Measurements from ENCODE around the gene STAU1. TPM values are rescaled to one million over a fixed set of nuclear protein-coding genes. Genes with fewer than 3 reads are reported as not detected.
"Not testable (repeated sequence)": the region's sequence is repeated elsewhere in the genome, so short reads cannot be mapped to it uniquely, and the experiment has no call there.

The STAU1 gene
- total and polyA plus RNA-seq, 4 donors = 53.5 to 89.2 (median 65.2) TPM

GRCh38 chr20:49091104-49091503 lies 97.0 kb downstream of the STAU1 start:
- Histone ChIP-seq H3K27ac (ENCODE audit: low read depth in 1 of 2, low read length in 2 of 2) (no peak overlapping the region), H3K36me3 (ENCODE audit: control insufficient read depth in 4 of 4, insufficient read depth in 3 of 4, low read depth in 1 of 4, low read length in 3 of 4) (peaks cover 15 to 63% (median 44%) of the 10 kb centered on the region in 4 donors), H3K27me3 (ENCODE audit: control insufficient read depth in 4 of 4, insufficient read depth in 4 of 4, low read length in 3 of 4) (no peaks in the 10 kb centered on the region), H3K4me3 (ENCODE audit: low read depth in 1 of 3, low read length in 3 of 3) (no peak overlapping the region), H3K4me1 (ENCODE audit: control insufficient read depth in 4 of 4, insufficient read depth in 4 of 4, low read length in 3 of 4) (peaks cover 0 to 12% (median 5%) of the 10 kb centered on the region in 4 donors), H3K9ac (ENCODE audit: low read depth in 1 of 2, low read length in 2 of 2) (no peak overlapping the region), H3K9me3 (ENCODE audit: control insufficient read depth in 4 of 4, low read length in 3 of 4) (no peaks in the 10 kb centered on the region)
- no peak for DNase-seq (ENCODE audit: low spot score)
- WGBS = 96% methylated on average over 8 of the region's 8 CpGs
- no peak for TF ChIP-seq SP1 (IDR thresholded peaks at IDR 0.05)

- not testable (repeated sequence) for H3K4me3 ChIP-seq (ENCODE audit: low read depth in 1 of 3, low read length in 3 of 3); H3K9ac ChIP-seq (ENCODE audit: low read depth in 1 of 2, low read length in 2 of 2); H3K27ac ChIP-seq (ENCODE audit: low read depth in 1 of 2, low read length in 2 of 2); H3K9me3 ChIP-seq (ENCODE audit: control insufficient read depth in 4 of 4, low read length in 3 of 4); H3K4me1 ChIP-seq (ENCODE audit: control insufficient read depth in 4 of 4, insufficient read depth in 4 of 4, low read length in 3 of 4); H3K27me3 ChIP-seq (ENCODE audit: control insufficient read depth in 4 of 4, insufficient read depth in 4 of 4, low read length in 3 of 4); DNase-seq (ENCODE audit: low spot score)
- H3K36me3 ChIP-seq (ENCODE audit: control insufficient read depth in 4 of 4, insufficient read depth in 3 of 4, low read depth in 1 of 4, low read length in 3 of 4) = peaks cover 21 to 68% (median 46%) of the 10 kb centered on the region in 4 donors
- 97% methylated on average over 12 of the region's 12 CpGs for WGBS
These were observed 105.8 kb downstream of the STAU1 start for GRCh38 chr20:49082295-49082694.

DNA sequence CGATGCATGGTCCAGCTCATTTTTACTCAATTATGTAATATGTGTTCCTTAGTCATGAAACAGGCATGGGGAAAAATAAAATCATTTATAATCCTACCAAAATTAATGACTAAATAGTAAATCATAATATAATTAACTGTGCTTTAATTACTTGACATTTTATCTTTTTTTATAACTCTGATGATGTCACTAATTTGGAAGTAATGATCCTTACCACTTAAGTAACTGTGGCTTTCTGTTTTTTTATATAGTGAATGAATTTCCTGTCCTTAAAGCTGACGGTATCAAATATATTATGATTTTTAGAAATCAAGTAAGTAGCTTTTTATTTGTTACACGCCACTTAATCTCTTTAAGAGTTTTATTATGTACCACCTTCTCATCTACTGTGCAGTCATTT lies 109.8 kb downstream of the STAU1 start:
- no peak overlapping the region for H3K4me3 ChIP-seq (ENCODE audit: low read depth in 1 of 3, low read length in 3 of 3)
- TF ChIP-seq TAF1 (conservative IDR thresholded peaks at IDR 0.05) (no peak), JUND (IDR thresholded peaks at IDR 0.05) (no peak)
- H3K4me1 ChIP-seq (ENCODE audit: control insufficient read depth in 4 of 4, insufficient read depth in 4 of 4, low read length in 3 of 4) = no peaks in the 10 kb centered on the region
- no peaks in the 10 kb centered on the region for H3K9me3 ChIP-seq (ENCODE audit: control insufficient read depth in 4 of 4, low read length in 3 of 4)
- peaks cover 16 to 66% (median 41%) of the 10 kb centered on the region in 4 donors for H3K36me3 ChIP-seq (ENCODE audit: control insufficient read depth in 4 of 4, insufficient read depth in 3 of 4, low read depth in 1 of 4, low read length in 3 of 4)
- H3K27me3 ChIP-seq (ENCODE audit: control insufficient read depth in 4 of 4, insufficient read depth in 4 of 4, low read length in 3 of 4) = no peaks in the 10 kb centered on the region
- H3K9ac ChIP-seq (ENCODE audit: low read depth in 1 of 2, low read length in 2 of 2) = no peak overlapping the region
- DNase-seq (ENCODE audit: low spot score) = no peak
- 94% methylated on average over 3 of the region's 3 CpGs for WGBS
- no peak overlapping the region for H3K27ac ChIP-seq (ENCODE audit: low read depth in 1 of 2, low read length in 2 of 2)

GRCh38 chr20:49074521-49074920 lies 113.6 kb downstream of the STAU1 start:
- Histone ChIP-seq H3K27me3 (ENCODE audit: control insufficient read depth in 4 of 4, insufficient read depth in 4 of 4, low read length in 3 of 4) (no peaks in the 10 kb centered on the region), H3K9me3 (ENCODE audit: control insufficient read depth in 4 of 4, low read length in 3 of 4) (no peaks in the 10 kb centered on the region), H3K27ac (ENCODE audit: low read depth in 1 of 2, low read length in 2 of 2) (no peak overlapping the region), H3K36me3 (ENCODE audit: control insufficient read depth in 4 of 4, insufficient read depth in 3 of 4, low read depth in 1 of 4, low read length in 3 of 4) (peaks cover 11 to 70% (median 51%) of the 10 kb centered on the region in 4 donors), H3K4me1 (ENCODE audit: control insufficient read depth in 4 of 4, insufficient read depth in 4 of 4, low read length in 3 of 4) (no peaks in the 10 kb centered on the region), H3K4me3 (ENCODE audit: low read depth in 1 of 3, low read length in 3 of 3) (no peak overlapping the region), H3K9ac (ENCODE audit: low read depth in 1 of 2, low read length in 2 of 2) (no peak overlapping the region)
- TF ChIP-seq HNF4G (IDR thresholded peaks at IDR 0.05) = no peak
- TF ChIP-seq SP1 (IDR thresholded peaks at IDR 0.05) = no peak
- no peak for TF ChIP-seq FOXA1 (IDR thresholded peaks at IDR 0.05)
- TF ChIP-seq, protein P1, sequence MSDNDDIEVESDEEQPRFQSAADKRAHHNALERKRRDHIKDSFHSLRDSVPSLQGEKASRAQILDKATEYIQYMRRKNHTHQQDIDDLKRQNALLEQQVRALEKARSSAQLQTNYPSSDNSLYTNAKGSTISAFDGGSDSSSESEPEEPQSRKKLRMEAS (IDR thresholded peaks at IDR 0.05) = no peak
- TF ChIP-seq, protein P2, sequence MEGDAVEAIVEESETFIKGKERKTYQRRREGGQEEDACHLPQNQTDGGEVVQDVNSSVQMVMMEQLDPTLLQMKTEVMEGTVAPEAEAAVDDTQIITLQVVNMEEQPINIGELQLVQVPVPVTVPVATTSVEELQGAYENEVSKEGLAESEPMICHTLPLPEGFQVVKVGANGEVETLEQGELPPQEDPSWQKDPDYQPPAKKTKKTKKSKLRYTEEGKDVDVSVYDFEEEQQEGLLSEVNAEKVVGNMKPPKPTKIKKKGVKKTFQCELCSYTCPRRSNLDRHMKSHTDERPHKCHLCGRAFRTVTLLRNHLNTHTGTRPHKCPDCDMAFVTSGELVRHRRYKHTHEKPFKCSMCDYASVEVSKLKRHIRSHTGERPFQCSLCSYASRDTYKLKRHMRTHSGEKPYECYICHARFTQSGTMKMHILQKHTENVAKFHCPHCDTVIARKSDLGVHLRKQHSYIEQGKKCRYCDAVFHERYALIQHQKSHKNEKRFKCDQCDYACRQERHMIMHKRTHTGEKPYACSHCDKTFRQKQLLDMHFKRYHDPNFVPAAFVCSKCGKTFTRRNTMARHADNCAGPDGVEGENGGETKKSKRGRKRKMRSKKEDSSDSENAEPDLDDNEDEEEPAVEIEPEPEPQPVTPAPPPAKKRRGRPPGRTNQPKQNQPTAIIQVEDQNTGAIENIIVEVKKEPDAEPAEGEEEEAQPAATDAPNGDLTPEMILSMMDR (IDR thresholded peaks at IDR 0.05; ENCODE audit: low read depth, low read length, missing input control) = no peak
- TF ChIP-seq HNF4A (conservative IDR thresholded peaks at IDR 0.05) = no peak
- TF ChIP-seq NR2F2 (IDR thresholded peaks at IDR 0.05) = no peak
- no peak for TF ChIP-seq JUND (IDR thresholded peaks at IDR 0.05)
- no peak for TF ChIP-seq EGR1 (IDR thresholded peaks at IDR 0.05; ENCODE audit: low read depth in 2 of 2)
- TF ChIP-seq, protein P3, sequence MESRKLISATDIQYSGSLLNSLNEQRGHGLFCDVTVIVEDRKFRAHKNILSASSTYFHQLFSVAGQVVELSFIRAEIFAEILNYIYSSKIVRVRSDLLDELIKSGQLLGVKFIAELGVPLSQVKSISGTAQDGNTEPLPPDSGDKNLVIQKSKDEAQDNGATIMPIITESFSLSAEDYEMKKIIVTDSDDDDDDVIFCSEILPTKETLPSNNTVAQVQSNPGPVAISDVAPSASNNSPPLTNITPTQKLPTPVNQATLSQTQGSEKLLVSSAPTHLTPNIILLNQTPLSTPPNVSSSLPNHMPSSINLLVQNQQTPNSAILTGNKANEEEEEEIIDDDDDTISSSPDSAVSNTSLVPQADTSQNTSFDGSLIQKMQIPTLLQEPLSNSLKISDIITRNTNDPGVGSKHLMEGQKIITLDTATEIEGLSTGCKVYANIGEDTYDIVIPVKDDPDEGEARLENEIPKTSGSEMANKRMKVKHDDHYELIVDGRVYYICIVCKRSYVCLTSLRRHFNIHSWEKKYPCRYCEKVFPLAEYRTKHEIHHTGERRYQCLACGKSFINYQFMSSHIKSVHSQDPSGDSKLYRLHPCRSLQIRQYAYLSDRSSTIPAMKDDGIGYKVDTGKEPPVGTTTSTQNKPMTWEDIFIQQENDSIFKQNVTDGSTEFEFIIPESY (IDR thresholded peaks at IDR 0.05) = no peak
- TF ChIP-seq GABPA (IDR thresholded peaks at IDR 0.05 in 1 of 2, conservative IDR thresholded peaks at IDR 0.05 in 1 of 2) = no peak
- TF ChIP-seq TAF1 (conservative IDR thresholded peaks at IDR 0.05) = no peak
- TF ChIP-seq YY1 (IDR thresholded peaks at IDR 0.05) = no peak
- TF ChIP-seq RAD21 (IDR thresholded peaks at IDR 0.05) = no peak
- TF ChIP-seq, protein P4, sequence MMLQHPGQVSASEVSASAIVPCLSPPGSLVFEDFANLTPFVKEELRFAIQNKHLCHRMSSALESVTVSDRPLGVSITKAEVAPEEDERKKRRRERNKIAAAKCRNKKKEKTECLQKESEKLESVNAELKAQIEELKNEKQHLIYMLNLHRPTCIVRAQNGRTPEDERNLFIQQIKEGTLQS (IDR thresholded peaks at IDR 0.05) = no peak
- DNase-seq (ENCODE audit: low spot score) = no peak
- WGBS = 85% methylated on average over 2 of the region's 2 CpGs

Measured in liver (tissue), 9 donors.